Measurements from ENCODE around the gene NSG1.
"Not testable (repeated sequence)": the region's sequence is repeated elsewhere in the genome, so short reads cannot be mapped to it uniquely, and the experiment has no call there.

Gene NSG1, protein sequence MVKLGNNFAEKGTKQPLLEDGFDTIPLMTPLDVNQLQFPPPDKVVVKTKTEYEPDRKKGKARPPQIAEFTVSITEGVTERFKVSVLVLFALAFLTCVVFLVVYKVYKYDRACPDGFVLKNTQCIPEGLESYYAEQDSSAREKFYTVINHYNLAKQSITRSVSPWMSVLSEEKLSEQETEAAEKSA

DNA sequence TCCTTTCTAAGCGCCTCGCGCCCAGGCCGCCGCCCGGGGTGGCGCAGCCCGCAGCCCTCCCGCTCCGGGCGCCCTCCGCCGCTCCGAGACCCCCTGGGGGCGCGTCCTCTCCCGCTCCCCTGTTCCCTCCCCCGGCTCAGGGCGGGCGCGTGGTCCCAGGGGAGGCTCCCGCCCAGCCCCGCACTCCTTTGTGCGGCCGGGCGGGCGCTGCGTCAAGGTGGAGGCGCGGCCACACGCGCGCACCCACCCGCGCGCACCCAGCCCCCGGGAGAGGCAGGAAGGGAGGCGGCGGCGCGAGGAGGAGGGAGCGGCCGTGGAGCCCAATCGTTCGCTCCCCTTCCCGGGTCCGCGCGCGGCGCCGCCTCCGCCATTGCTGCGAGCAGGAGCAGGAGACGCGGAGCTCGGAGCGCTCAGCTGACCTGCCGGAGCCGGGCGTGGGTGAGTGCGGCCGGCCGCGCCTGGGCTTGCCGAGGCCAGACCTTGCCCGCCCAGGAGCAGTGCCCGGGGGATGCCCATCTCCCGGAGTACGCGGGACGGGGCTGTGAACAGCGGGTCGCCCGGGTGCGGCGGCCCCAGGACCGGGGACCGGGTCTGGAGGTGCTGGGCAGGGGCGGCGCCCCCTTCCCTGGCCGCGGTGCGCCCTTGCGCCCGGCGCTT is at the start of gene NSG1:
Gene NSG1 (plus strand): TSS at position 367 of the 657 bp plus-strand sequence. CDS start 528 bp downstream, outside the sequence.
- no peak for DNase-seq (ENCODE audit: low read depth)

DNA sequence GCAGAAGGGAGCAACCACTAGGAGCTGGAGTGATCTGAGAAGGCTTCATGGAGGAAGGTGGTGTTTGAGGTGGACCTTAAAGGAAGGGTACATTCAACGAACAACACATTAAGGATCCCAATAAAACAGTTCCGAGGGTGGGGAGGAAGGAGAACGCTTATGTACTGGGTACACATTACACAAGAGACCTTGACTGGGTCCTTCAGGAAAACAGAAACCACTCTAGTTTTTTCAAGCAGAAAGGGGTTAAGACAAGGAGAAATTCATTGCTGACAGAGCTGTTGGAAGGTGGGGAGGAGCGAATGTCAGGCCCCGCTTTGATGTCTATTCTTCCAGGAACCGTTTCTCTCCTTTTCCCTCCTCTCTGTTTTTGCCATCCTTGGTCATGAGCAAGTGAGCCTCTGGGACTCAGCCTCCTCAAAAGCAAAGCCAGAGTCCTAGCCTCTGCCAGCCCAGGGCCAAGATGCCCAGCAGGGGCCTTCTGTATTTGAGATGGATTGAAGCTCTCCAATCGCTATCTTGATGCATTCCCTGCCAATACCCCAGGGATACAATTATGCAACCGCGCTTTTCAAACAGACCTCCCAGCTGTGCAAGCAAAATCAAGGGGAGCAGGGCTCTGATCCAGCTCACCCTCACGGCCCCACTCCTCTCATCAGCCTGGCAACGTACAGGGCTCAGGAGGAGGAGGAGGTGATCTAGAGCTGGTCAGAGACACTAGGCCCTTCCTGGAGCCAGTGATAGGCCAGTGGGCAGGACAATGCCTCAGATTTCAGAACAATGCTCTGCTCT is 48.5 kb upstream of the NSG1 start:
- DNase-seq (ENCODE audit: low read depth), result no peak

DNA sequence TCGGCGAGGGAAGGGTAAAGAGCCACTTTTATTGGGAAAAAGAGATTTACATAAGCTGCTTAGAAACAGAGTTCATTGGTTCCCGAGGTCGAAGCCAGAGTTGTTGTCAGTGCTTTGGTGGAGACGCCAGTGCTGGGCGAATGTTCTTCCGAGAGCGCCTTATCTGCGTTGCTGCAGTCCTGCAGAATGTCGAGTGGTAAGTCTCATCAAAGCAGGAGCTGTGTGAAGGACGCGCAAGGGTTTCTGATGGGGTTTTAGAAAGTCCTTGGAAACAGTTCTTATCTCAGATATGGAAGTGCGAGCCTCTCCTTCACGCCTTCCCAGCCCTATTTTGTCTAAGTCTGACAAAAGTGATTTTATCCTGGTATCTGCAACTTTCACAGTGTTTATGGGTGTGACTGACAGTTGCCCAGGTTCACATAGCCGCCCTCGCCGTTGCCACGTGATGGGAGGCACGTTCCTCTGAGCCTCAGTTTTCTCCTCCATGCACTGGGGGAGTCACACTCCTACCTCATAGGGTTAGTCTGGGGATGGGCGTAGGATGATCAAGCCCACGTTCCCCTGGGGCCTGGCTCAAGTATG is 47.3 kb upstream of the NSG1 start:
- no peak for DNase-seq (ENCODE audit: low read depth)

DNA sequence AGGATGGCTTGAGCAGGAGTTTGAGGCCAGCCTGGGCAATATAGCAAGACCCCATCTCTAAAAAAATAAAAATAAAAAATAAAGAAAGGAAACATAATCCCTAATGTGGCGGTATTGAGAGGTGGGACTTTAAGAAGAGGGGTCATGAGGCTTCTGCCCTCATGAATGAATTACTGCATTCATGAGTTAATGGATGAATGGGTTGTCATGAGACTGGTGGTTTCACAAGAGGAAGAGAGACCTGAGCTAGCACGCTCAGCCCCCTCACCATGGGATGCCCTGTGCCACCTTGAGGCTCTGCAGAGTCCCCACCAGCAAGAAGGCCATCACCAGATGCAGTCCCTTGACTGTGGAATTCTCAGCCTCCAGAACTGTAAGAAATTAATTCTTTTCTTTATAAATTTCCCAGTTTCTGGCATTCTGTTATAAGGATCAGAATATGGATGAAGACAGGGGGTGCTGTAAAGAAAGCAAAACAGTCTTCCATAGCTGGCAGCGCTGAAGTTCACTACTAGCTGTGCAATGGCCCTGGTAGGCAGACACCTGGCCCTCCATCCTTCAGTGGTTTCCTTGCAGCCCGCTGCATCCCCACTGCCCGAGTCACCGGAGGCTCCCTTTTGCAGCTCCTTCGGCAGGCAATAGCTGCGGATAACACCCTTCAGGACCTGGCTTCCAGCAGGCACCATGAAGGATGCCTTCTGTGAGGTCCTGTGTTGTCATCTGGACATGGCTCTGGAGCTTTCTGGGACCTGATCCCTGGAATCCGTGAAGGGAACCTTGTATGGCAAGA is 44.8 kb upstream of the NSG1 start:
- no peak for DNase-seq (ENCODE audit: low read depth)

DNA sequence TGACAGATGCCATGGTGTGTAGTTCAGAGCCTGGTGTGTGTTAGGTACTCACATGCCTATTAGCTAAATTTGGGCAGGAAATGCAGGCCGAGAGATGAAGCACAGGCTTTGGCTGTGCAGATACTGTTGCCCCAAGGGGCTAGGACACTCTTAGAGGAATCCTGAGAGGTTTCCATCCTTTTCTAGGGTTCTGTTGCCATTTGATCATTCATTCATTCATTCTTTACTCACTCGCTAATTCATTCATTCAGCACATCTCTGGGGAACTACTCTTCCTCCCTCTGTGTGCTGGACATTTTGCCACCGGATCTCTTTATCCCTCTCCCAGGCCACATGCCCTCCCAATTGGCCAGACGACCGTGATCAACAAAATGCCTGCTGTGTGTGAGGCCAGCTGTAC is 43.9 kb upstream of the NSG1 start:
- DNase-seq (ENCODE audit: low read depth), result no peak

DNA sequence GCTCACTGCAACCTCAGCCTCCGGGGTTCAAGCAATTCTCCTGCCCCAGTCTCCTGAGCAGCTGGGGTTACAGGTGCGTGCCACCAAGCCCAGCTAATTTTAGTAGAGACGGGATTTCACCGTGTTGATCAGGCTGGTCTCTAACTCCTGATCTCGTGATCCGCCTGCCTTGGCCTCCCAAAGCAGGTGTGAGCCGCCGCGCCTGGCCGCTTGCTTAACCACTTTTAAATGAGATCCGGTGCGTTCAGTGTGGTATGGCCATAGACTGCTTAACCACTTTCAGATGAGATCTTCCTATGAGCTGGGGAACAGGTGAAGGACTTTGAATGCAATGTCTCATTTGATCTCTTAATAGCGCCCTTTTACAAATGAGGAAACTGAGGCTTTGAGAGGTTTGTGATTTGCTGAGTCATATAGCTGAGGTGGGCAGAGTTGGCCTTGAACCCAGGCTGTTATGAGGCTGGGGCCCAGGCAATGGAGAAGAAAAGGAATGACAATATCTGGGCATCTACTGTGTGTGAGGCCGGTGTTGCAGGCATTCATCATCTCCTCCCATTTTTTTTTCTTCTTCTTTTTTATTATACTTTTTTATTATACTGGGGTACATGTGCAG is 41.9 kb upstream of the NSG1 start:
- no peak for DNase-seq (ENCODE audit: low read depth)

DNA sequence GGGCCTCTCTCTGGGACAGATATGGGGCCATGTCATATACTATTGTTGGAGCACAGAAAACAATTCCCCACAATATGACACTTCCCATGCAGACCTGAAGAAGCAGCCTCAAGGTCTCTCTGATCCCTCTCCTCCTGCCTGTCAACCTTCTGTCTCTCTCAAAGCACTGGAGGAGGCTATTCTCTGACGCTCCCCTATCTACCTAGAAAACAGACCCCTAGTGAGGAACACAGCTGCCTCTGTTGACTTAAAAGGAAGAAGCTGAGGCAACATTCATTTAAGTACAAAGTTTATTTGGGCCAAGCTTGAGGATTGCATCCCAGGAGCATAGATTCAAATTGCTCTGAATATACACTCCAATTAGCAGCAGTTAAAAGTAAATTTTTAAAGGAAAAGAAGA is 39.3 kb upstream of the NSG1 start:
- no peak for DNase-seq (ENCODE audit: low read depth)

DNA sequence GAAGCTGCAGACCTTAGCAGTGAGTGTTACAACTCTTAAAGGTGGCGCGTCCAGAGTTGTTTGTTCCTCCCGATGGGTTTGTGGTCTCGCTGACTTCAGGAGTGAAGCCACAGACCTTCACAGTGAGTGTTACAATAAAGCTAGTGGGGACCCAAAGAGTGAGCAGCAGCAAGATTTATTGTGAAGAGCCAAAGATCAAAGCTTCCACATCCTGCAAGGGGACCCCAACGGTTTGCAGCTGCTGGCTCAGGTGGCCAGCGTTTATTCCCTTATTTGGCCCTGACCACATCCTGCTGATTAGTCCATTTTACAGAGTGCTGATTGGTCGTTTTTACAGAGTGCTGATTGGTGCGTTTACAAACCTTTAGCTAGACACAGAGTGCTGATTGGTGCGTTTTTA is 38.3 kb upstream of the NSG1 start:
- DNase-seq (ENCODE audit: low read depth), result not testable (repeated sequence)

DNA sequence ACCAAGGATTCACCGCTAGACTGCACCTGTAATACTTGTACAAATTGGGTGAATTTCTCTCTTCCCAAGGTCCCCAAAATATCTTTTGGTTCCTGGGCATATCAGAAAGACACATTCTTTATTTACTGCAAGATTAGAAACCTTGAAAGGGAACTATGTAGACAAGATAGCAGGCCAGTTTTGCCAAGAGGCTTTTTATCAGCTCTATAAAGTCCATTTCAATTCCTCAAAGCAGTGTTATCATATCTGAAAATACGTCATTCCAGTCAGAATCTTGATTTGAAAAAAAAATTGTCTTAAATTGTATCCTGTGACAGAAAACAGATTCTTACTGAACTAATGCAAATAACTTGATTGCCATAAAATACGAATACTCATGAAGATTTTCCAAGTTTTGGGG is 37.0 kb upstream of the NSG1 start:
- DNase-seq (ENCODE audit: low read depth), result no peak

DNA sequence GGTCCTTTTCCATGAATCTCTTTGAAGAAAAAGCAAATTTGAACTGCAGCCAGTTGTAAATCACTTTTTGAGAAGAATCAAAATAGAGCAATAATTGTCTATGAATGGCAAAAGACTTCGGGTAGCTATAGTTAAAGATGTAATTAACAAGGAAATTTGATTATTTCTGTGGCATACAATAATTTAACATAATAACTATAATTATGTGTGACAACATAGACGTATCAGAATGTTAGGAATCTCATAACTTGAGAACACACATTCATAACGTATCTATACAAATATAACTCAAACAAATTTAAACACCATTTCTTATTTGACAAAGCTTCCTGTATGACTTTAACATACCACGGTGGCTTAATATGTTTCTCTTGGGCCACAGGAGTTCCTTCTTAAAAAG is 36.0 kb upstream of the NSG1 start:
- DNase-seq (ENCODE audit: low read depth), result no peak

DNA sequence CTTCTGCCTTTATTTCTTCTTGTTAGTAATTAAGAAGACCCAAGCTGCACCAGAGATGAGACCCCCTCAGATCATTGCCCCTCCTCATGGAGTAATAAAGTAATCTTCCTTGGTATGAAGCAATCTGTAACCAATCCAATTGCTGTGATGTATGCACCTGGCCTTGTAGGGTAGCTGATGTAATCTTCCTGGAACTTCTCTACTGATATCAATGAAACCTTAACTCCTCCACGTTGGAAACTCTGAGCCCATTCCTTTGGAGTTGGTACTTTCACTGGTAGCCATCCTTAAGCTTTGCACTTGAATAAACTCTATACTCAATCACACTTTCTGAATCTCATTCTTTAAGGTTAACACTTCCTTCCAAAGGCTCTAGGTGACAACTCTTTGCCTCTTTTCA is 31.6 kb upstream of the NSG1 start:
- no peak for DNase-seq (ENCODE audit: low read depth)

DNA sequence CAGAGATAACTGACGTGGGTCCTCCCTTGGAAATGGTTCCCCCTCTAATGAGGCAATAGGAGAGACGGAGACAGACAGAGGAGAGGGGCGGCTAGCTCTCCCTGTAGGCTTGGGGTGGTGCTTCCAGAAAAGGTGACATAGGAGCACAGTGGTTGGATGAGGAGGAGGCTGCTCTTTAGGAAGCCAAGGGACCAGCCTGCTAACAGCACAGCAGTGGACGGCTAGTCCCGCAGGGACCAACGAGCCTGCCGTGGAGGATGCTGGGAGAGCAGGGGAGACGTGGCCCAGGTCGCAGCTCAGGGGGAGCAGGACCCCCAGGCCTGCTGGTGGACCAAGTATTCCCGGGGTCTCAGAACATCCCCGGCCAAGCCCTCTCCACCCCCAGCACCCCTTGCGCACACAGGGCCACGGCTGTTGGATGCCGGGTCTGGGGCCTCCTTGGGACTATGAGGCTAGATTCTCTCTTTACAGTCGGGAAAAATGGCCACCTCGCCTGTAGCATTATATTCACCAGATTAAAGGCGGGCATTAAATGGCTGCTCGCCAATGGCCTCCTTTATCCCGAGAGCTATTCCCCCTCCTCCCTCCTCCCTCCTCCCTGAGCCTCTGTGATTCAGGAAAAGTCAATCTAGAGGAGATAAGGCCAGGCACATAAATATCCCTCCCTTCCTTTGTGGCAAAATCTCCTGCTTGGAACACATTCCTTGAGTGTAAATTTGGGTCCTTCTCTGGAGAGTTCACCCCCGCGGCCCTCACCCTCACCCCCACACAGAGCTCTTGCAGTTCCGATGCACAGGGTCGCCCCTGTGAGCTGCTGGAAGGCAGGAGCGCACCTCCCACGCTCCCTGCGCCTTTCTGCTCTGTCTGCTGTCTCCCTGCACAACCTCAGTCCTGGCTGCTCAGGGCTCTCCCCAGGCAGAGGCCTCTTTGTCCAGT is 30.5 kb upstream of the NSG1 start:
- no peak for DNase-seq (ENCODE audit: low read depth)

DNA sequence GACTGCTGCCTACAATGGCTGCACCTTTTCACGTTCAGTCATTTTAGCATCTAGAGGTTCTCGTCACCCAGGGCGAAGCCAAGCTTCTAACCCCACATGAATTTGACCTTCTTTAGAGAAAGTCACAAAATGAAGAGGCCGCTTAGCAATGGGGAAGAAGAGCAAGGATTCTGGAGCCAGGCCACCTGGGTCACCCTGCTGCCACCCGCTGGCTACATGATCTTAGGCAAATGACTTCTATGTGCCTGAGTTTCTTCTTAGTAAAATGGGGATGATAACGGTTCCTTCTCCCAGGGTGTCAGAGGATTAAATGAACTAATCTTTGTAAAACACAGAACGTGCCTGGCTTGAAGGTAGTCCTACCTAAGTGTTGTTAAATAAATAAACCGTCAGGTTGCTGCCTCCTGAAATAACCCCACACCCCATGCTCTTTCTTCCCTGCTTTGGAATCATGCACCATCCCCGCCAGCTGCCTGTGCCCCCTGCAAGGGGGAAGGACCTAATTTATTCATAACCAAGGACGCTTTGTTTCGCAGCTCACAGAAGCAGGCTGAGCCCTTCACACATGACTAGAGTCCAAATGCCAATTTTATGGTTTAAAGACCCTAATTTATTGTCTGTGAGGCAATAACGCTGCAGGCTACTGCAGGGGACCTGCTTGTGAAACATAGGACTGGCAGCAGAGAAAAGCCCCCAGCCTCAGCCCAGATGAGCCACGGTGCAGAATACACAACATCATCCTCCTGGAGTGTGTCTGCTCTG is 28.6 kb upstream of the NSG1 start:
- DNase-seq (ENCODE audit: low read depth), result no peak

DNA sequence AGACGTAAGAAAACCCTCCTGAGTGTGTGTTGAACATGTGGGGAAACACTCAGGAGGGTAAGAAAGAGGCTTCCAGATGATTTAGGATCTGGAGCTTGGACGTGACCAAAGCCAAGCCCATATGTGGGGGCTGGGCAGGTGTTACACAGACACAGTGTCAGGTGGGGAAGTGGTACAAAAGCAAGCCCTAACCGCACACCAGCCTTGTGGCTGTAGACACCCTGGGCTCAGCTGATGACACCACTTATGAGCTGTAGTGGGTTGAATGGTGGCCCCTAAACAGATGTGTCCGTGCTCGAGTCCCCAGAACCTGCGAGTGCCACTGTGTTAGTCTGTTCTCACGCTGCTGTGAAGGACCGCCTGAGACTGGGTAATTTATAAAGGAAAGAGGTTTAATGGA is 25.0 kb upstream of the NSG1 start:
- DNase-seq (ENCODE audit: low read depth), result no peak

DNA sequence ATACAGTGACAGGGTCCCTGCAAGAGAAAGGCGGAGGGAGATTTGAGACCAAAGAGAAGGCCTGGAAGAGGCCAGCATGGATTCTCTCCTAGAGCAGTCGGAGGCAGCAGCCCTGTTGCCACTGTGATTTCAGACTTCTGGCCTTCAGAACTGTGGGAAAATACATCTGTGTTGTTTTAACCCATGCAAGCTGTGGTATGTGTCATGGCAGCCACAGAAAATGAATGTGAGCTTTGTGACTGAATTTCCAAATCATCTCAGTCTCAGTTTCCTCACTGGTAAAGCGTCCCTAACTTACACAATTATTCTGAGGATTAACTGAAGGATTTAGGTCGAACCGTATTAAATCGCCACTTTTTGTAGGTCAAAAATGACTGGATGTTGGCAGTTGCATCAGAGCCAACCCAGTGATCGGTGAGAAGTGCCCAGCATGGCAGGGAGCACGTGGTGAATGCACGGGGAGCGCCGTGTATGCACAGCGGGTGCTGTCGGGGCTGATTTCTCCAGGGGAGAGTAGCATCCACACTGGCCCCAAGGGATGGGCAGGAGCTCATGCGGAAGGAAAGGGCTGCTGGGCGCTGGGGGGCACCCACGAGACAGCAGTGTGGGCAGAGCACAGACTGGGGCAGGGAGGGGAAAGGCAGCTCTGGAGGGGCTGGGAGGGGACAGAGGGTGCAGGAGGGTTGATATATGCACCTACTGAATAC is 23.8 kb upstream of the NSG1 start:
- no peak for DNase-seq (ENCODE audit: low read depth)

DNA sequence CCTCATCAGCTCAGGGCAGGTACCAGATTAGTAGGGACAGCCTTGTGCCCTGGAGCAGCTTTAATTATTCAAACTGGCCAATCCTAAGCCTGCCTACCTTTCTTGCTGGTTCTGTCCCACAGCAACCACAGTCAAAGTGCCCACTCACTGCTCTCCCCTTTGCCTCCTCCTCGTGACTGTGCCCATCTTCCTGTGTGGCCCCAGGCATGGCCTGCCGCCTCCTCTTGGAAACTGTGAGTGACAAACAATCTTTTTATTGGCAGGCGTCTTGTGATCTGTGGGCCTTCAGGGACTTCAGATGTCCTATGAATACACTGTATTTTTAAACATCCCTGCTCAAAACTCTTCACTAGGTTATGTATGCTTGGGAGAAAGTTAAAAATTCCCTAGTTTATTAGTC is 22.8 kb upstream of the NSG1 start:
- DNase-seq (ENCODE audit: low read depth), result no peak

DNA sequence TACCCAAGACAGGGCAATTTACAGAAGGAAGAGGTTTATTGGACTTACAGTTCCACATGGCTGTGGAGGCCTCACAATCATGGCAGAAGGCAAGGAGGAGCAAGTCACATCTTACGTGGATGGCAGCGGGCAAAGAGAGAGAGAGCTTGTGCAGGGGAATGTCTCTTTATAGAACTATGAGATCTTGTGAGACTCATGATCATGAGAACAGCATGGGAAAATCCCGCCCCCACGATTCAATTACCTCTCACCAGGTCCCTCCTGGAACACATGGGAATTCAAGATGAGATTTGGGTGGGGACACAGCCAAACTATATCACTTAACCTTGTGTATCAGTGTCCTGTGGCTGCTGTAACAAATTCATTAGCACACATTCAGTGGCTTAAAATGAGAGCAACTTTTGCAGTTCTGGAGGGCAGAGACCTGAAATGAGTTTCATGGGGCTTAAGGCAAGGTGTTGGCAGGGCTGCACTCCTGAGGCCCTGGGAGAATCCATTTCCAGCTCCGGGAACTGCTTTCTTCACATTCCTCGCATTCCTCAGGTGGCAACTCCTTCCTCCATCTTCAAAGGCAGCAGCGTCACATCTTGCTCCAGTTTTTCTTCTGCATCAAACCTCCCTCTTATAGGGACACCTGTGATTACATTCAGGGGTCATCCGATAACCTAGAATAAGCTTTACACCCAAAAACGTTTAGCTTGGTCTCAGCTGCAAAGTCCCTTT is 22.3 kb upstream of the NSG1 start:
- DNase-seq (ENCODE audit: low read depth), result no peak

DNA sequence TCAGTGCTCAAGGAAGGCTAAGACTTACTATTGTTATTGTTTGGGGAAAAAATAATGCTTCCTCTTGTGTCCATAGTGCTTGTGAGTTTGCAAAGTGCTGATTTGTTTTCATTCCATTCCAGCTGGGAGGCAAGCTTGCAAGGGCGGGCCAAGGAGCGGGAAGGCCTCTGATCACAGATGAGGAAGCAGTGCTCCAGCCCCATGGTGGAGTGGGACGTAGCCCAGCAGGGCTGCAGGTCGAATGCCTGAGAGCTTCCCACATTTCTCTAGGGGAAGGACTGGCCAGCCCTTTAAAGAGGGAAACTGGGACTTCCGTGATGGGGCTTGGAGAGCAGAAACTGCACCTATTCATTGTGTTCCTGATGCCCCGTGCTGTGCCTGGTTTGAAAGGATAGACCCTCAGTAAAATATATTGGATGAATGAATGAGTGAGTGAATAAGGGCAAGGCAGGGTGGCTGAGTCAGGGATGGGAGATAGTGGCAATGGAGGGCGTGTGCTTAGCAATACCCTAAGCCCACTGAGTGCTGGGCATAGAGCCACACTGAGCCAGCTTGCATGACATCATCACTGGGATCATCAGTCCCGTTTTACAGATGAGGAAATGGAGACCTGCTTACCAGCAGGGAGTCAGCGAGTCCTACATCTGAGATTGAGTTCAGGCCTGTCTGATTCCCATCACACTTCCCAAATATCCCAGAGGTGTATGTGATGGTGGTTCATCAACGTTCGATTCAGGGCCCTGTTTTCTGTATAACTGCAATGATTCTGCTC is 17.9 kb upstream of the NSG1 start:
- no peak for DNase-seq (ENCODE audit: low read depth)
